T-cell (primary cell): ENCODE measurements around the gene DSEL. TPM values are rescaled to one million over a fixed set of nuclear protein-coding genes. Genes with fewer than 3 reads are reported as not detected.

Experiments
- ATAC-seq, 4 experiments: fragments of 200-7000 bp in 3 of 4; fragments of 150-1000 bp in 1 of 4; cut with Tn5 transposase; replicated peaks in 1 of 4; 1 replicate in 3 of 4; 2 replicates in 1 of 4; pipeline ENCODE4 v1.10.0; 2021; ENCODE audit warnings: moderate library complexity in 3 of 4, mild to moderate bottlenecking in 2 of 4, moderate number of reproducible peaks in 1 of 4
- CTCF ChIA-PET, 2 donors: fragments of 300-600 bp; sonication (Branson Sonifier 250); formaldehyde crosslinking; loops; one replicate each; lab custom pipeline; 2022; ENCODE audit warnings: antibody characterized with exemption in 2 of 2; lab: Charles Lee
- POLR2A ChIA-PET, 2 donors: fragments of 300-600 bp; sonication (Branson Sonifier 250); formaldehyde crosslinking; loops; one replicate each; lab custom pipeline; 2022; ENCODE audit warnings: antibody characterized with exemption in 2 of 2; lab: Charles Lee
- DNase-seq, 35 experiments: peaks; one replicate each; pipeline versions ENCODE4 v3.0.0 to v3.0.0-alpha.2; 2013 to 2023
- H3K27ac ChIP-seq: one replicate; pipeline ENCODE4 v1.5.1; 2013; ENCODE audit warnings: low read length
- H3K27me3 ChIP-seq, 2 experiments: replicated peaks in 1 of 2; 1 replicate in 1 of 2; 2 replicates in 1 of 2; pipeline versions ENCODE4 v1.6.1 to v1.7.0; 2013; ENCODE audit warnings: low read length in 1 of 2, mixed read lengths in 1 of 2; ENCODE audit not compliant: control insufficient read depth in 2 of 2, insufficient read depth in 2 of 2; ENCODE audit errors: extremely low read depth in 1 of 2
- H3K36me3 ChIP-seq, 2 donors: 1 replicate in 1 of 2; 2 replicates in 1 of 2; pipeline versions ENCODE4 v1.6.1 to v1.7.0; 2013; ENCODE audit warnings: low read length in 1 of 2; ENCODE audit not compliant: control insufficient read depth in 2 of 2, insufficient read depth in 1 of 2; ENCODE audit errors: extremely low read depth in 1 of 2
- H3K4me1 ChIP-seq, 2 experiments: 1 replicate in 1 of 2; 2 replicates in 1 of 2; pipeline versions ENCODE4 v1.6.1 to v1.7.0; 2013; ENCODE audit warnings: low read length in 2 of 2, mixed read lengths in 1 of 2; ENCODE audit not compliant: insufficient read depth in 2 of 2, control insufficient read depth in 1 of 2; ENCODE audit errors: extremely low read depth in 1 of 2
- H3K4me3 ChIP-seq, 2 donors: 1 replicate in 1 of 2; 2 replicates in 1 of 2; pipeline versions ENCODE4 v1.5.1 to v1.7.0; 2013; ENCODE audit warnings: mild to moderate bottlenecking in 2 of 2, low read length in 1 of 2, moderate library complexity in 1 of 2; ENCODE audit not compliant: control insufficient read depth in 1 of 2; ENCODE audit errors: extremely low read depth in 1 of 2
- H3K9me3 ChIP-seq: 2 replicates; pipeline ENCODE4 v1.7.0; 2013
- H3K27ac Mint-ChIP-seq, 2 donors: one replicate each; pipeline ENCODE4 v1.8.0; 2020 to 2021; ENCODE audit warnings: mild to moderate bottlenecking in 2 of 2, mixed read lengths in 2 of 2
- H3K27me3 Mint-ChIP-seq, 2 donors: one replicate each; pipeline ENCODE4 v1.8.0; 2021 to 2022; ENCODE audit warnings: mixed read lengths in 2 of 2
- H3K36me3 Mint-ChIP-seq: one replicate; pipeline ENCODE4 v1.8.0; 2021; ENCODE audit warnings: mixed read lengths
- H3K4me1 Mint-ChIP-seq, 3 donors: one replicate each; pipeline ENCODE4 v1.8.0; 2020 to 2022; ENCODE audit warnings: mixed read lengths in 3 of 3, mild to moderate bottlenecking in 1 of 3
- H3K4me3 Mint-ChIP-seq, 3 donors: one replicate each; pipeline ENCODE4 v1.8.0; 2020 to 2022; ENCODE audit warnings: mild to moderate bottlenecking in 3 of 3, mixed read lengths in 3 of 3, moderate library complexity in 3 of 3
- H3K9me3 Mint-ChIP-seq, 3 donors: one replicate each; pipeline ENCODE4 v1.8.0; 2020 to 2022; ENCODE audit warnings: mixed read lengths in 3 of 3
- WGBS: methylation state at CpG from one replicate; pipeline ENCODE4 v1.1.5; 2013; ENCODE audit warnings: missing lambda C conversion rate; ENCODE audit not compliant: insufficient coverage; 5-methylcytosine and 5-hydroxymethylcytosine counted together
- total RNA-seq, 35 experiments: library from RNA in 6 of 35; stranded (reverse) in 6 of 35; fragments of 120-200 nt in 1 of 35; gene quantifications; one replicate each; pipeline versions ENCODE4 v1.2.1 to v1.2.4 and lab custom pipeline; 2013 to 2026

Gene DSEL
- total RNA-seq, 5 donors from 2014 or later (not counting 1 experiment from before 2014, with no cell fraction given): 0.72 to 2.4 (median 1.5) TPM

- CTCF ChIA-PET: interaction anchor here in 1 of 2 donors (0.5 kb wide), 1 partner anchor 1151 kb away, joined by 3 read pairs; no protein-coding TSS in a partner anchor
- Histone ChIP-seq H3K4me3 (no peak overlapping the region), H3K4me1 (no peaks in the 10 kb centered on the region), H3K27ac (no peak overlapping the region), H3K36me3 (no peaks in the 10 kb centered on the region), H3K27me3 (no peaks in the 10 kb centered on the region), H3K9me3 (no peaks in the 10 kb centered on the region)
- Mint-ChIP-seq H3K4me3 (no peak overlapping the region), H3K4me1 (peaks cover 0 to 7% (median 4%) of the 10 kb centered on the region in 3 donors), H3K27me3 (no peaks in the 10 kb centered on the region), H3K36me3 (no peaks in the 10 kb centered on the region), H3K9me3 (no peaks in the 10 kb centered on the region), H3K27ac (no peak overlapping the region)
- DNase-seq (no peak), ATAC-seq (no peak)
- POLR2A ChIA-PET: no interaction called here
- 83% methylated on average over 1 of the region's 6 CpGs for WGBS
These were observed 6.7 kb downstream of the DSEL start for GRCh38 chr18:67509741-67510391.

GRCh38 chr18:67508146-67508545 lies 8.4 kb downstream of the DSEL start:
- ChIA-PET POLR2A (no interaction called here), CTCF (no interaction called here)
- no peak overlapping the region for H3K27ac Mint-ChIP-seq
- Histone ChIP-seq H3K4me3 (no peak overlapping the region), H3K4me1 (no peaks in the 10 kb centered on the region), H3K36me3 (no peaks in the 10 kb centered on the region), H3K27me3 (no peaks in the 10 kb centered on the region), H3K9me3 (no peaks in the 10 kb centered on the region), H3K27ac (no peak overlapping the region)
- H3K27me3 Mint-ChIP-seq: no peaks in the 10 kb centered on the region
- no peaks in the 10 kb centered on the region for H3K9me3 Mint-ChIP-seq
- DNase-seq (no peak), ATAC-seq (no peak)
- H3K36me3 Mint-ChIP-seq: no peaks in the 10 kb centered on the region
- H3K4me3 Mint-ChIP-seq: no peak overlapping the region
- whole genome bisulfite sequencing: no CpG with 5 or more reads among the region's 2 CpGs
- peaks cover 0 to 2% (median 2%) of the 10 kb centered on the region in 3 donors for H3K4me1 Mint-ChIP-seq

- no CpG with 5 or more reads among the region's 1 CpG for WGBS
- Histone ChIP-seq H3K4me3 (no peak overlapping the region), H3K36me3 (no peaks in the 10 kb centered on the region), H3K27ac (no peak overlapping the region), H3K9me3 (no peaks in the 10 kb centered on the region), H3K4me1 (no peaks in the 10 kb centered on the region), H3K27me3 (peaks cover 0 to 4% of the 10 kb centered on the region in 2 experiments)
- Mint-ChIP-seq H3K36me3 (no peaks in the 10 kb centered on the region), H3K27ac (no peak overlapping the region), H3K4me3 (no peak overlapping the region), H3K4me1 (no peaks in the 10 kb centered on the region), H3K27me3 (peaks cover 3 to 11% of the 10 kb centered on the region in 2 donors), H3K9me3 (no peaks in the 10 kb centered on the region)
- no peak for DNase-seq
- ChIA-PET CTCF (no interaction called here), POLR2A (no interaction called here)
- no peak for ATAC-seq
These were observed 11.8 kb downstream of the DSEL start for GRCh38 chr18:67504739-67505138.

- peaks cover 0 to 4% (median 3%) of the 10 kb centered on the region in 3 donors for H3K9me3 Mint-ChIP-seq
- no peaks in the 10 kb centered on the region for H3K9me3 ChIP-seq
- H3K4me3 ChIP-seq: no peak overlapping the region
- no peaks in the 10 kb centered on the region for H3K4me1 ChIP-seq
- H3K27ac ChIP-seq: no peak overlapping the region
- DNase-seq (no peak), ATAC-seq (no peak)
- 79% methylated on average over 3 of the region's 3 CpGs for WGBS
- no peaks in the 10 kb centered on the region for H3K4me1 Mint-ChIP-seq
- ChIA-PET CTCF (no interaction called here), POLR2A (no interaction called here)
- no peaks in the 10 kb centered on the region for H3K36me3 ChIP-seq
- H3K36me3 Mint-ChIP-seq: no peaks in the 10 kb centered on the region
- H3K4me3 Mint-ChIP-seq: no peak overlapping the region
- H3K27me3 Mint-ChIP-seq: peaks cover 5 to 11% of the 10 kb centered on the region in 2 donors
- H3K27me3 ChIP-seq: peaks cover 0 to 4% of the 10 kb centered on the region in 2 experiments
- no peak overlapping the region for H3K27ac Mint-ChIP-seq
These were observed 15.9 kb downstream of the DSEL start for GRCh38 chr18:67500522-67501205.

- H3K9me3 Mint-ChIP-seq: peaks cover 0 to 4% (median 3%) of the 10 kb centered on the region in 3 donors
- CTCF ChIA-PET: no interaction called here
- Histone ChIP-seq H3K4me3 (no peak overlapping the region), H3K27me3 (no peaks in the 10 kb centered on the region), H3K9me3 (no peaks in the 10 kb centered on the region), H3K27ac (no peak overlapping the region), H3K4me1 (no peaks in the 10 kb centered on the region), H3K36me3 (no peaks in the 10 kb centered on the region)
- H3K4me1 Mint-ChIP-seq: no peaks in the 10 kb centered on the region
- no peak for DNase-seq
- POLR2A ChIA-PET: no interaction called here
- no peak overlapping the region for H3K4me3 Mint-ChIP-seq
- no CpG with 5 or more reads among the region's 4 CpGs for WGBS
- ATAC-seq: no peak
- peaks cover 12 to 14% of the 10 kb centered on the region in 2 donors for H3K27me3 Mint-ChIP-seq
- no peak overlapping the region for H3K27ac Mint-ChIP-seq
- H3K36me3 Mint-ChIP-seq: no peaks in the 10 kb centered on the region
These were observed 20.1 kb downstream of the DSEL start for GRCh38 chr18:67496469-67496868.

- peaks cover 0 to 2% (median 0%) of the 10 kb centered on the region in 3 donors for H3K4me1 Mint-ChIP-seq
These were observed 30.0 kb downstream of the DSEL start for GRCh38 chr18:67486534-67486933.

More at GRCh38 chr18:67486534-67486933, 30.0 kb downstream of the DSEL start:
- H3K4me3 Mint-ChIP-seq: no peak overlapping the region
- ChIA-PET CTCF (no interaction called here), POLR2A (no interaction called here)
- Histone ChIP-seq H3K4me3 (no peak overlapping the region), H3K4me1 (no peaks in the 10 kb centered on the region), H3K9me3 (no peaks in the 10 kb centered on the region), H3K36me3 (no peaks in the 10 kb centered on the region), H3K27ac (no peak overlapping the region), H3K27me3 (no peaks in the 10 kb centered on the region)
- H3K27me3 Mint-ChIP-seq: peaks cover 0 to 7% of the 10 kb centered on the region in 2 donors
- DNase-seq (no peak), ATAC-seq (no peak)
- no peaks in the 10 kb centered on the region for H3K36me3 Mint-ChIP-seq
- H3K27ac Mint-ChIP-seq: no peak overlapping the region
- H3K9me3 Mint-ChIP-seq: no peaks in the 10 kb centered on the region
